Iris pigment epithelial cell (primary cell): Measurements from ENCODE around the gene DUSP10.

Experiments
- DNase-seq: peaks from one replicate; pipeline ENCODE4 v3.0.0-alpha.2; 2011; ENCODE audit warnings: low read depth

Gene DUSP10

DNA sequence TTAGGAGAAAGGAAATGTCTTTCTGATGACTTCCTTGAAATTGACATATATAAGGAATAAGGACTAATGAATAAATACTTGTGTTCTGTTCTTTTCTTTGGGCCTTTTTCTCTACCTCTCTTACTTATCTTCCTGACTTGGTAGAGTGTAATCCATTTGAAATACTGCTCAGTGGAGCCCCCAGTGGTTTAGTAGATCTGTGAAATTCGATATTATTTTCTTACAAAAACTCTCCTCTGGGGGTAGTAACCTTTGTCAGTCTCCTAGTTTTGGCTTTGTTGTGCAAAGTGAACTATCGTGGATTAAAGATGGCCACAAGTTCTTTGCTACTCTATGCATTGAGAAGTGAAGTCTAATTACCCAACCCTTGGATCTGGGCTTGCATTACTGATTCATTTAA lies 48.8 kb downstream of the DUSP10 start:
- no peak for DNase-seq

DNA sequence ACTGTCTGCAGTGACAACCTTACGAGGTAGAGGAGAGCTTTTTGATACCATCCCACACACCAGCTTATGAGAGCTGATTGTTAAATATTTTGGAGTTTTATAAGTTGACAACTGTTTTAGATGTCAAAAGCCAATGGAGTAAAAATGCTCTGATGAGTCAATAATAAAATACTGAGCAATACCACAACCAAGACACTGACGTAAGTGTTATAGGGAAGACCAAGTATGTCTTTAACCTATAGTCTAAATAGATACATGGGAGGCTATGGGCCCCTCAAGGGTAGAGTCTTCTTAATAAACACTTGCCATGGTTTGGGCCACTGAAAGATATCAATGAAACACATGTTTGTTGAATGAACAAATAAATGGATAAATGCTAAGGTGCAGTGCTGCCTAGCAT lies 49.2 kb downstream of the DUSP10 start:
- DNase-seq: no peak

DNA sequence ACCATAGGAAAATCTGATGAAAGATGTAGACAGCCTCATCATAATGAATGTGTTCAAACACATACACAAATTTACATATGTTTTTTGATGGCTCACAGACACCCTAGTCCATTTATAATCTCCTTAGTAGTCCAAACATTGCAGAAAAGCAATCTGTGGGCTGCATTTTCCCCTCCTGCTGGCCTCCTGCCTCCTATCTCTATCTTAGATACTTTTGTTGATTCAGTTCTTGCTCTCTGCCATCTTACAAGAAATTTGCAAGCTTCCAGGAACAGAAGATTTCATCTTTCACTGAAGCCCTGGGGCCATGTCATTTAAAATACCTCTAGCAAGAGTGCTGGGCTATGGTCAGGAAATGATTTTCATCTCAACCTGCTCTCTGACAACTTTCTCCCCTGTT lies 50.6 kb downstream of the DUSP10 start:
- DNase-seq: no peak

DNA sequence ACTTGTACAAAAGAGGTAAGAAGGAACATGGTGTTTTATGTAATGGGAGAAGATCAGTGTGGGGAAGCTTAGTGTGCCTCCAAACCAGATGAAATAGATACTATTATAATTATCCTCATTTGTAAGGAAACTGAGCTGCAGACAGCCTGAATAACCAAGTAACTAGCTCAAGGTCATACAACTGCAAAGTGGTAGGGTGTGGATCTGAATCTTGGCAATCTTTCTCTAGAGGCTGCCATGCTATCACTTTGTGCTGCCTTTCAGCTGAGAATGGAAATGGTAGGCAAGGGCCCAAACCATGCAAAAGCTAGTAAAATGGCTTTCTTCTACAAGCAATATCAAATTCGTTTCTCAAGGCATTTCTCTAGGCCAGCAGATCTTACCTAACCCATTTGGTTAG lies 51.0 kb downstream of the DUSP10 start:
- no peak for DNase-seq

DNA sequence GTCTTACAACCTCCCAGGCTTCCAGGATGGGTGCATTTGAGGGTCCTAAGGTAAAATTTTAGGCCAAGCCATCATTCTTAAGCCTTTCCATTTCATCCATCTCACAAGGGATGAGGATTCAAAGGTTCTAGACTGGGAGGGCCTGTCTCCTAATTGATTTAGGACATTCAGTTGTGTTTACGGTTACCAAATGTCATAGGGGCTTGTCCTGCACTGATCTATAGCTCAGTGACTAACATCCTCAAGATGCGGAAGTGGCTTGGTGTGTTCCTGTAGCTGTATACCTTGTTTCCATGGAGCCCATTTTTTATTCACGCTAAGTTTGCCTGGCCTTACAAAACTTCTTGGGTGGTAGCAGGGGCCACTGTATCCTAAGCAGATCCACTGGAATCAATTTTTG lies 52.8 kb downstream of the DUSP10 start:
- no peak for DNase-seq

DNA sequence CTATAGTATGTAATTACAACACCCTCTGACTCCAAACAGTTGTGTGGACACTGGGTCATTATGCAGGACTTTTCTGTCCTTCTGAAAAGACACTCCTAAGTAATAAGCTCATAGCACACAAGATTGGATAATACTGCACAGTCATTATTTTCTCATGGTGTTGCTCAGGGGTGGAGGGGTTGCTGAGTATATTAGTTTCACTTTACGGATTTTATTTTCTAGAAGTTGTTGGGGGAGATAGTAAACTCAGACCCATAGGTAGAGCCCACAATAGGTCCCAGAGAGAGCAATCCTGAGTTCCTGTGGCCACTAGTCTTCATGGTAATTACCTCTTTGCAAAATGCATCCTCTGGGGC lies 53.4 kb downstream of the DUSP10 start:
- DNase-seq: no peak

DNA sequence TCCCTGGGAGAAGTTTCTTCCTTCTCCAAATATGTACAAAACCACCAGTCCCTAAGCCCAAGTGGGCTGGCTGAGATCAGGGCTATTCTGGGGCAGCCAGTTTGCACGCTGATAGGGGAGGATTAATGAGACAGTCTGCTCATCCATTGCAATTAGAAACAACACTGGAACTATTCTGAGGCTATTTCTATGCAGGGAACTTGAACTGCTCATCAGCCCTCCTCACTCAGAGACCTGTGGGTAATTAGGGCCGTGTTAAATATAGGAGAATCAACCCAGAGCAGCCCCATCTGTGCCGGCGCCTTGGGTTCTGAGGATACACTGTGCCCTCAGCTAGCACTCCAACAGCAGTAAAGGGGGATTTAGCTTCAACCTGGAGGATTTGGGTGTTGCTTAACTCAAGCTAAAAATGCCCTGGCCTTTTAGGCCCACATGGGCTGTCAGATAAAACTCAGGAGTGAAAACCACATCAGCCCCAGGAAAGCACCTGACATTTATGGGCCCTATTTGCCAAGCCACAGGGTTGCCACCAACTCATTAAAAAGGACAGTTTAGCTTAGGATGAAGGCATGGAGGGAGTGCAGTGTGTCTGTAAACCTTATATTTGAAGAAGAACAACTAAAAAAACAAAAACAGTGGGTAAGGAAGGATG lies 53.9 kb downstream of the DUSP10 start:
- DNase-seq: no peak

DNA sequence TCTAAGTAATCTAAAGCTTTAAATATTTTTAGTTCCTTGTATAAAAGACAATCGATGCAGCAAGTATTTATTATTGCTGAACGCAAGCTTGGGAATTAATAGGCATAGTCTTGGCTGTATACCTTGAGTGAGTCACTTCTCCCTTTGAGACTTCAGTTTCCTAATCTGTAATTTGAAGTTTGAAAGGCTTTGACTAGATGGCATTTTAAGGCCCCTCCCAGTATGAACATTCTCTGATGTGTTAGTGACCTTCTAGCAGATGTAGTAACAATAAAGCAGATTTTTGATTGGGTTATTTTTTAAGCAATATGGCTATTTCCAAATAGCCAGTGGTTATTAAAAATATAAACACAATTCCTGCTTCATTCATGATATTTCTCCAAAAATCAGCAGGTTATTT lies 58.2 kb downstream of the DUSP10 start:
- peak; percentile 23 for DNase-seq

DNA sequence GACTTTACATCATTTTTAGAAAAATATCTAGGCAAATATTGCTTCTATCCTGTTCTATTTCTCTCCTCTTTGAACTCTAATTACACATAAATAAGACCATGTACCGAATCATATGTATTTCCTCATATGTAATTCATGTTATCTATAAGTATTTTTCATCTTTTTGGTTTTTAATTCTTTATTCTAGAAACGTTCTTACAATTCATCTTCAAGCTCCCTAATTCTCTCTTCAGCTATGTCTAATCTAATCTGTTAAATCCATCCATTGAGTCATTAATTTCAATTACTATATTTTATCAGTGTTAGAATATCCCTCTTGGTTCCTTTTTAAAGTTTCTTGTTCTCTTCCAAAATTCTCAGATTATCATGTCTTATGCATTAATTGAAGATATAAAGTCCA lies 61.8 kb downstream of the DUSP10 start:
- DNase-seq: no peak

DNA sequence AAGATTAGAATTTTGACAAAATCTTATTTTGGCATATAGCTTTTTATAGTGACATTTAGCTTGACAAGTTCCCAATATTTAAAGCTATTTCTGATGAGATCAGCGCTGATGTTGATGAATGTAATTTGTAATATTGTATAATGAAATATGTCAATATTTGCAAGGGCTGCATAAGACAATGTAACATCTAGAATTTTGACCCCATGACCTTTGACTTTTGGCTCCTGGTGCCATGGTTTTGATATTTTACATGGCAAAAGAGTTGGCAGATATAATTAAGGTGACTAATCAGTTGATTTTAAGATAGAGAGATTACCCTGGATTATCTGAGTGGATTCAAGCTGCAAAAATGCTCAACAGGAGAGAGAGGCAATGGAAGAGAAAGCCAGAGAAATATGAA lies 63.9 kb downstream of the DUSP10 start:
- no peak for DNase-seq

DNA sequence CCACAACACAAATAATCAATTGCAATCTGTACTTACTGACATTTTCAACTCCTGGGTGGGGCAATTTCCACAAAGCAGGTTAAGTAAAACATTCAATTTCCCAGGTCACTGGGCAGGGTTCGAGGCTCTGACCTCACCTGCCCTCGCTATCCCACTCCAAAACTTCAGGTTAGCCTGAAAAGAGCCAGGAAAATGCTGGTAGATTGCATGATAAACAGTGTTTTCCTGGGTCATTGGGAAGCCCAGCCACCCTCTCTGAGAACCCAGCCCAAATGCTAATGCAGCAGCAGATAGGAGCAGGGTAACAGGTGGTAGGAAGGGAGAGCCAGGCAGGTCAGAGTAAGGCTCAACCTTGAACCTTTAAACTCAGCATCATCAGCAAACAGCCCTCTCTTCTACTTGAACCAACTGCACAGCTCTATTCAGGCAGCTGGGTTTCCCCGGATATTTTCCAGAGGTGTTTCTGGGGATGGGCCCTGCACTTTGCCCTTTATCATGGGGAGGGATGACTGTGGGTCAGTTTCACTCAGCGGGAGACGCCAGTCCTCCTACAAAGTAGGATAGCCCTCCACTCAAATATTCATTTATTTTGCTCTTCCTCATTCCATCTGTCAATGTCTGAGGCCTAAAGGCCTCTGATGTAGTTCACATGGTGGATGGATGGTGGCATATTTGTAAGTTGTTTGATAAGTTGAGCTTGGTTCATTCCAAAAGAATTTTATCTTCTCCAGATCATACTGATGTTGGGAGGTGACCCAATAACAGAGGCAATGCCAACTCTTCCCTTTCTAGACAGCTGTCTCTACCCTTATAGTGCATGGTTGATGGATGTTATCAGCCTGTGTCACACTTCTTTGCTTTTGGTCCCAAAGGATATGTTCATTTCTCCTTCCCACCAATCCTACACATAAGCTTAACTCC lies 65.7 kb downstream of the DUSP10 start:
- no peak for DNase-seq

DNA sequence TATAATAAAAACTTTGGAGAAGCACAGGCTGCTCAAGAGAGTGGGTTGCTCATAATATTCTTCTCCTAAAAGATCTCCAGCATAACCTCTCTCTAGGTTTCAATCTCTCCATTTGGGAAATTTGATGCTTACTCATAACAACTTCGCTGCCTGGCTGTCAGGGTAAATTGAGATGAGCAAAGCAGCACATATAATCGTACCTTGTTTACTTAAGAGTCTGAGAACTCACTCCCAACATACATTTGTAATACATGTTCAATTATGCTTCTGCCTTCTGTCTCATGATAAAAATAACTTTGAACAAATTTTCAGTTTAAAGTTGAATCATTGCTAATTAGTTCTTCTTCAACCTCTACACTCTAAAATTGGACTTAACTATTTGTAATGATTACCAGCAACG lies 68.9 kb downstream of the DUSP10 start:
- DNase-seq: peak; percentile 49

DNA sequence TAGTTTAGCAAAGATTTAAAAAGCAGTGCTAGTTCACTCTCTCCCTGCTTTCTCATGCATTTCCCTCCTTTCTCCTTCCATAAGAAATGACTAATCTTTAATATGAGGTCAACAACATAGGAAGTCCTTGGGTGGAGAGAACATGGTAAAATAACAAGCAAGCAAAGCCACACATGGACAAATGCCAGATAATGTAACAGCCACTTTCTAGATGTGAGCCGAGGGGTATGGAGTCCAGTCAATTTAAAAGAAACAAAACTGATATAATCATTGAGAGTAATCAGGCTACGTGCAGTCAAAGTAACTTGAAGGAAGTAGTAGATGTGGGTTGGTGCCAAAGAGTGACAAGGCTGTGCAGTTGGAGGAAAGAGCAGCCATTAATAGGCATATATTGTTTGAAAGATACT lies 69.6 kb downstream of the DUSP10 start:
- peak; percentile 77 for DNase-seq

DNA sequence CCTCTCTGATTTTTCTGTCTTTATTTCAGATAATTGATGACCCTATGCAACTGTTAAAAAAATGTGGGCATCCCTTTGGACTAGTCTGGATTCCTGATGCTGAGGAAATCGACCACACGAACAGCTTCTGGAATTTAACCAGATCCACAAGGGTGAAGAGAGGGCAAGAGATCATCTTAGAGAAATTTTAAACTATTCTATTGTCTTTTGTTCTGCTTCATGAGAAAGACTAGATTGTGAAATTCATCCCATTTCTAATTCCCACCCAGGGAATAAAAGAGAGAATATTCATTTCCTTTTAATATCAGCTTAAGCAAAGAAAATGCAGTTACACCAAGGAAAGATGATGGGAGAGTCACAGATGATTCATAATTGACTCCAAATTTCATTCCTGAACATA lies 71.8 kb downstream of the DUSP10 start:
- peak; percentile 14 for DNase-seq

DNA sequence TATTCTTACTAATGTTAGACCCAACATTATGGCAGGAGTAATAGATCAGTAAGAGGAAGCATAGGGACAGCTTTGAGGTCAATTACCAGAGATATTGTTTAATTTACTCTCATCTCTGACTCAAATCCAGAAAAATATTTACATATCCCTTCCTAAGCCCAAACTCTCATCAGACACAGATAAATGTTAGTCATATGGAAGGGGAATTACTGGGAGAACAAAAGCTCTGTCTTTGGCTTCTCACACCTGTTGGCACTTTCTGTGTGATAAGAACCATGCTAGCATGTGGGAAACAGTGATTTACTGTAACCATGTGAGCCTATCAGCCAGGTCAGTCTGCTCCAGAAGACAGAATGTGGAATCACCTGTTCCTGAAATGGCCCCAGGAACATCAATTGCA lies 72.4 kb downstream of the DUSP10 start:
- DNase-seq: no peak

DNA sequence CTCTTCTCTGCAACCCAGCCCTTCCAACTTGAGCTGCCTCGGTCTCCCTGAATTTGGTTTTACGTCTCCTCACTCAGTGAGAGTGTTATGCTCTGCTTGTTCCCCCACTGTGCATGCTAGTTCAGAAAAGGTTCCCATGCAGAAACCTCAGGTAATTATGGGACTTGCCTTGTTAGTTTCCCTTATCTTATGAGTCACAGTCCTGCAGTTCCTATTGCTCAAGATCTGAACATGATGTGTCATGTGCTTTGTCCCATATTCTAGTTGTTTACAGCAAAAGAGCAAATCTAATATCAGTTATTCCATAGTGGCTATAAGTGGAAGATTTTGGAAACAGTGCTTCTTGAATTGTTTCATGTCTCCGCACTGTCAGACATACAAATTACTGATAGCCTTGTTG lies 74.4 kb downstream of the DUSP10 start:
- DNase-seq: peak; percentile 93

DNA sequence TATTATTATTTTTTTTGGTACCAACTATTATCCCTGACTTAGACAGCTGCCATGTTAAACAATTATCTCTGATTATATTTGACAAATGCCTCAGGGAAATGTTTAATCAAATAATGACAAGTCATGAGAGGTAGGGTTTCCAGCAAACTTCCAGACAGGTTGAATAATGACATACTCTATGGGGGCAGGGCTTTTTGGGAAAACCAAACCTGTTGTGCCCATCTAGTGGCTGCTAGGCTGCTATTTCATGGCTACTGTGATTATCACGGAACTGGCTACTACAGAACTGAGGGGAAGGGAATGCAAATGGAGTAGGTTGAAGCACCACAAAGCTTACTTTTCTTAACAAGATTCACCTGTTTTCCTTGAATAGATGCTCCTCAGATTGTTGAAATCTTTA lies 77.6 kb downstream of the DUSP10 start:
- no peak for DNase-seq

DNA sequence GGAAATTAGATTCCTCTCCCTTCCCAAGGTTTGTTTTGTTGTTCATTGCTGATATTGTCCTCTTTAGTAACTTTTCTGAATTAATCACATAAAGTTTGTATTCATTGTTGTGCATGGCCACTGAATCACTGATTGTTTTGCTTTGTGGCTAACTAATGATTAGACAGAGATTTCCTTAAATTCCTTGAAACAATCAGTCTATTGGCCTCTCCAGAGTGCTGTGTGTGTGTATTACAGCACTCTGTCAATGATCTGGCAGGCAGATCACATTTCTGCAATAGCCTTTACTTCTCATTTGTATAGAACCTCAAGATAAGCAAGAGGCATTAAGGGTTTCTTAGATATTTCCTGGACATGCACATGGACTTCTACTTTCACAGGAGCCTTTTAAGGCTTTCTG lies 78.6 kb downstream of the DUSP10 start:
- DNase-seq: peak; percentile 56

DNA sequence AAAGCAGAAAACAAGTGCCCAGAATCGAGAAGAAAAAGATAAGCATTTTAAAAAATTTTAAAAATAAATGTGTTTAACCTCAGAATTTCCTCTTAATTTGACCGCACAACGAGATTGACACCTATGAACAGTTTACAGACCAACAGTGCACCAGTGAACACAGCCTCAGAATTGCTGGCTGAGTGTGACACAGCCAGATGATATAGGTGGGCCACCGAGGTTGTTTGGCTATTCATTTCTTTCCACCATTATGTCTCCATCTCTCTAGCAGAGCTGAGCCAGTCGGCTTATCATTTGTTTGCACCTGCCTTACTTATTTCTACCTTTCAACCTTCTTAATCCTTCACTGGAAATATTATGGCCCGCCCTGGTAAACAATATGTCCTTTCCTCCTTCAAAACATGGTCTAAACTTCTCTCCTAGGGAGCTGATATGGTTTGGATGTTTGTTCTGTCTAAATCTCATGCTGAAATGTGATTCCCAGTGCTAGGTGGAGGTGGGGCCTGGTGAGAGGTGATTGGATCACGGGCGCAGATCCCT lies 86.1 kb downstream of the DUSP10 start:
- no peak for DNase-seq
